Gastrocnemius medialis (tissue), 4 donors: Measurements from ENCODE around the gene GUK1. TPM values are rescaled to one million over a fixed set of nuclear protein-coding genes. Genes with fewer than 3 reads are reported as not detected.

Source experiments
- ATAC-seq, 2 donors: fragments of 150-250 bp; one replicate each; pipeline ENCODE4 v1.9.1; 2016
- DNase-seq, 2 donors: peaks; one replicate each; pipeline ENCODE4 v3.0.0-alpha.2; 2019
- H3K27ac ChIP-seq, 4 donors: fragments of 200-600 bp; sonication (generic); 1 replicate in 1 of 4; 2 replicates in 3 of 4; pipeline ENCODE4 v1.5.1; 2016 to 2018; ENCODE audit warnings: mild to moderate bottlenecking in 2 of 4, moderate library complexity in 1 of 4
- H3K27me3 ChIP-seq, 3 donors: fragments of 200-600 bp; sonication (generic) in 2 of 3; 1 replicate in 1 of 3; 2 replicates in 2 of 3; pipeline versions ENCODE4 v1.5.1 to v1.6.0; 2016 to 2019; ENCODE audit warnings: mild to moderate bottlenecking in 1 of 3, moderate library complexity in 1 of 3
- H3K36me3 ChIP-seq, 2 donors: fragments of 200-600 bp; sonication (generic) in 1 of 2; one replicate each; pipeline ENCODE4 v1.5.1; 2017 to 2018
- H3K4me1 ChIP-seq, 2 donors: fragments of 200-600 bp; sonication (generic) in 1 of 2; one replicate each; pipeline ENCODE4 v1.5.1; 2016 to 2017; ENCODE audit warnings: mild to moderate bottlenecking in 2 of 2
- H3K4me3 ChIP-seq, 4 donors: fragments of 200-600 bp; sonication (generic) in 3 of 4; 1 replicate in 1 of 4; 2 replicates in 3 of 4; pipeline ENCODE4 v1.5.1; 2016 to 2019; ENCODE audit warnings: mild to moderate bottlenecking in 2 of 4
- H3K9me3 ChIP-seq, 3 donors: fragments of 200-600 bp; sonication (generic) in 2 of 3; 1 replicate in 1 of 3; 2 replicates in 2 of 3; pipeline ENCODE4 v1.5.1; 2016 to 2019
- POLR2A ChIP-seq, 2 donors: fragments of 450-650 bp; IDR thresholded peaks; one replicate each; pipeline ENCODE4 v1.6.1; 2017; ENCODE audit warnings: antibody characterized with exemption in 2 of 2, mild to moderate bottlenecking in 2 of 2, moderate library complexity in 2 of 2
- in situ Hi-C, 4 donors: fragments of 200-750 bp; cut with MboI; loops; one replicate each; pipeline versions ENCODE4 v1.15.0 to v1.8.0; 2017; ENCODE audit warnings: low sequenced_read_pairs in 4 of 4
- intact Hi-C: fragments of 100-400 bp; cut with DNase I; formaldehyde crosslinking; loops from one replicate; pipeline ENCODE4 v1.15.1; 2023; ENCODE audit warnings: low total_unique reads
- total RNA-seq, 4 donors: library from RNA; depleted of rRNA; stranded (reverse); fragments of >200 nt; gene quantifications; one replicate each; pipeline versions ENCODE4 v1.1.0 to v1.2.3, GENCODE V29; 2016
- TF ChIP-seq, protein P1 (sequence below), 5 experiments: fragments of 450-650 bp in 3 of 5; fragments of 200-600 bp in 2 of 5; sonication (generic) in 2 of 5; IDR thresholded peaks in 4 of 5; conservative IDR thresholded peaks in 1 of 5; 1 replicate in 4 of 5; 2 replicates in 1 of 5; pipeline ENCODE4 v1.5.1; 2016 to 2019; ENCODE audit warnings: antibody characterized with exemption in 5 of 5, mild to moderate bottlenecking in 3 of 5, moderate library complexity in 3 of 5

GUK1 gene
- total RNA-seq, 4 donors from 2014 or later = 161 to 230 (median 183) TPM

DNA sequence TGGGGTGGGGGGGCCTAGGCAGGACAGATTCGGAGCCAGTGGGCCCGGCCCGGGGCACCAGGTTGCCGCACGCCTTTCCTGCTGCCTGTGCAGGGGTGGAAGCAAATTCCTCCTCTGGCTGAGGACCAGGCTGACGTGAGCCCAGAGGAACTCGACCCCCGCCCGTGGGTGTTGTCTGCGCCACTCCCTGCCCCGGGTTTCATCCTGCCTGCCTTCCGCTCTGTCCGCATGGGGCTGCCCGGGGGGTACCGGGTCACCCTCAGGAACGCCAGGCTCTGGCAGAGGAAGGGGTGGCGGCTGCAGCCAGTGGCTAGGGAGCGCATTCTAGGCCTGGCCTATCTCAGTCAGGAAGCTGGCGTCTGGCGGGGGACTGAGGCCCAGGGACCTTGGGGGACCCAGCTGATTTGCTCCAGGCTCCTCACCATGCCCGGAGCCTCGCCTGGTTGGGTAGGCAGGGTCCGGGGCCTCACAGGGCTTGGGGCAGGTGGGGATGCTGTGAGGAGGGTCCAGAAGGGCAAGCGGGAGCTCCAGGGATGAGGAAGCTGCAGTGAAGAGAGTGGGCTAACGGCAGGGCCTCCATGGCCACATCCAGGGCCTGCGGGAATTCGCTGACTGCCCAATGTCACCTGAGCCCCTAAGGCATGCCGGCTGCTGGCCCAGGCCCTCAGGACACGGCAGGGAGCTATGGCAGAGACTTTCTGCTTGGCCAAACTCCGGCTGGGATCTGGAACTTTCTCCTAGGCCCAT is 23.1 kb downstream of the GUK1 start:
- TF ChIP-seq, protein P1, sequence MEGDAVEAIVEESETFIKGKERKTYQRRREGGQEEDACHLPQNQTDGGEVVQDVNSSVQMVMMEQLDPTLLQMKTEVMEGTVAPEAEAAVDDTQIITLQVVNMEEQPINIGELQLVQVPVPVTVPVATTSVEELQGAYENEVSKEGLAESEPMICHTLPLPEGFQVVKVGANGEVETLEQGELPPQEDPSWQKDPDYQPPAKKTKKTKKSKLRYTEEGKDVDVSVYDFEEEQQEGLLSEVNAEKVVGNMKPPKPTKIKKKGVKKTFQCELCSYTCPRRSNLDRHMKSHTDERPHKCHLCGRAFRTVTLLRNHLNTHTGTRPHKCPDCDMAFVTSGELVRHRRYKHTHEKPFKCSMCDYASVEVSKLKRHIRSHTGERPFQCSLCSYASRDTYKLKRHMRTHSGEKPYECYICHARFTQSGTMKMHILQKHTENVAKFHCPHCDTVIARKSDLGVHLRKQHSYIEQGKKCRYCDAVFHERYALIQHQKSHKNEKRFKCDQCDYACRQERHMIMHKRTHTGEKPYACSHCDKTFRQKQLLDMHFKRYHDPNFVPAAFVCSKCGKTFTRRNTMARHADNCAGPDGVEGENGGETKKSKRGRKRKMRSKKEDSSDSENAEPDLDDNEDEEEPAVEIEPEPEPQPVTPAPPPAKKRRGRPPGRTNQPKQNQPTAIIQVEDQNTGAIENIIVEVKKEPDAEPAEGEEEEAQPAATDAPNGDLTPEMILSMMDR (IDR thresholded peaks at IDR 0.05 in 4 of 5, conservative IDR thresholded peaks at IDR 0.05 in 1 of 5) = no peak
- TF ChIP-seq POLR2A (IDR thresholded peaks at IDR 0.05) = no peak
- Histone ChIP-seq H3K4me3 (no peak overlapping the region), H3K36me3 (no peaks in the 10 kb centered on the region), H3K27ac (peak overlapping the region; percentile 54 to 100 (median 98)), H3K27me3 (peaks cover 2 to 7% (median 3%) of the 10 kb centered on the region in 3 donors), H3K9me3 (no peaks in the 10 kb centered on the region), H3K4me1 (peaks cover 31 to 39% of the 10 kb centered on the region in 2 donors)
- ATAC-seq (no peak), DNase-seq (no peak)
- in situ Hi-C loops (no loop called here), intact Hi-C loops (no loop called here)

DNA sequence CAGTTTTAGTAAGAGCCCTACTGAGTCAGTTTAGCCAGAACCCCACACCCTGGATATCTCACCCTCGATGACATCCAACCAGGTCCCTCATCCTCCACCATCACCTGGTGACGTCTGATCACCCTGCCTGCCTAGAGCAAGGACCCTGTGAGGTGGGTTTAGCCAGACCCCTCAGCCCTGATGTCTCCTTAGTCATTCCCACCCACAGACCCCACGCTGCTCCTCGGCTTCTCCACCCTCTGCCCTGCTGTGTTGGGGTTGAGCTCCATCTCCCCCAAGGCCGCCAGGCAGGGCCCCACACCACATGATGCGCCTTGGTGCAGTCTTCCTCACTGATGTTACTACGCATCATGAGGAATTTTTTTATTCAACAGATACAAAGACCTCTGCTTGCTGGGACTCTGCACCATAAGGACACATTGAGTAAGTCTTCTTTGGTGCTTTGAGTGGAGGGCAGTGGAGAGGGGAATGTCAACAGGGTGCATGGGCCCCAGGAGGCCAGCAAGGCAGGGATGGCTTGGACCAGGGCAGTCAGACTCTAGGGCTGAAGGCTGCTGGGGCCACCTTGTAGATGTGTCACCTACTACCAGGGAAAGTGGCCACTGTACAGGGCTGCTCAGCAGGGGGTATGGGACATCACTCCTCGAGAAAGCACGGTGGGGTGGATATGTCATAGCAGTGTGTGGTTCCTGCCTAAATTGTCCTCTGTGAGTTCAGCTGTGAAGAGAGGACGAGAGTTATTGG is 23.9 kb downstream of the GUK1 start:
- H3K36me3 ChIP-seq = no peaks in the 10 kb centered on the region
- no peaks in the 10 kb centered on the region for H3K9me3 ChIP-seq
- intact Hi-C loops = no loop called here
- DNase-seq = no peak
- in situ Hi-C loops = no loop called here
- H3K27ac ChIP-seq = peak overlapping the region; percentile 54 to 100 (median 98)
- ATAC-seq = no peak
- H3K4me1 ChIP-seq = peaks cover 31 to 39% of the 10 kb centered on the region in 2 donors
- peaks cover 0 to 6% (median 3%) of the 10 kb centered on the region in 3 donors for H3K27me3 ChIP-seq
- TF ChIP-seq, protein P1 (IDR thresholded peaks at IDR 0.05 in 4 of 5, conservative IDR thresholded peaks at IDR 0.05 in 1 of 5) = no peak
- TF ChIP-seq POLR2A (IDR thresholded peaks at IDR 0.05) = no peak
- no peak overlapping the region for H3K4me3 ChIP-seq

DNA sequence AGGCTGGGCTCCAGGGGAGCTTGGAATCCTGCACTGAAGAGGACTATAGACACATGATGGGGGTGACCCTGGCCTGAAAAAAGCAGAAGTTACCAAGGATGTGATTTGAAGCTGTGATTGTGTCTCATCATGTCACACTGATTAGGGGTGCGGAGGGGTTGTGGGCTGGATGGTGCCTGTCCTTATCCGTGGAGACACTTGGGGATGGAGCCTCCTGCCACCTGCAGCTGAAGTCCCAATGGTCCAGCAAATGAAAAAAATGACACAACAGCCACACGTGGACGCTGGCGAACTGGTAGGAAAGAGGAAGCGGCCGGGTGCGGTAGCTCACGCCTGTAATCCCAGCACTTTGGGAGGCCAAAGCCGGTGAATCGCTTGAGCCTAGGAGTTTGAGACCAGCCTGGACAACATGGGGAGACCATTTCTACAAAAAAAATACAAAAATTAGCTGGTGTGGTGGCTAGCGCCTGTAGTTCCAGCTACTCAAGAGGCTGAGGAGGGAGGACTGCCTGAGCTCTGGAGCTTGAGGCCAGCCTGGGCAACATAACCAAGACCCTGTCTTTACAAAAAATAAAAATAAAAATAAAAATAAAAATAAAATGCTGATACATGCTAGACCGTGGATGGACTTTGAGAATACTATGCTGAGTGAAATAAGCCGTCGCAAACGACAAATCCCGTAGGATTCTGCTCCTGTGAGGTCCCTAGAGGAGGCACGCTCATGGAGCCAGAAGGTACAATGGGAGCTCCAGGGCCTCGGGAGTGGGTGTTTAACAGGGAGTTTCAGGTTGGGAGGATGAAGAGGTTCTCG is 24.7 kb downstream of the GUK1 start:
- DNase-seq (no peak), ATAC-seq (peak; percentile 3 to 17)
- Histone ChIP-seq H3K4me3 (peak overlapping the region; percentile 63 to 96 (median 66)), H3K36me3 (no peaks in the 10 kb centered on the region), H3K4me1 (peaks cover 31 to 39% of the 10 kb centered on the region in 2 donors), H3K27ac (peak overlapping the region; percentile 97 to 100 (median 99)), H3K9me3 (no peaks in the 10 kb centered on the region), H3K27me3 (peaks cover 0 to under 1% (median 0%) of the 10 kb centered on the region in 3 donors)
- TF ChIP-seq, protein P1 (IDR thresholded peaks at IDR 0.05 in 4 of 5, conservative IDR thresholded peaks at IDR 0.05 in 1 of 5) = no peak
- no peak for TF ChIP-seq POLR2A (IDR thresholded peaks at IDR 0.05)
- intact Hi-C loops (loop anchor here (1.0 kb wide), 1 partner anchor 24 kb away; the partner anchor contains the start of gene GUK1), in situ Hi-C loops (no loop called here)

DNA sequence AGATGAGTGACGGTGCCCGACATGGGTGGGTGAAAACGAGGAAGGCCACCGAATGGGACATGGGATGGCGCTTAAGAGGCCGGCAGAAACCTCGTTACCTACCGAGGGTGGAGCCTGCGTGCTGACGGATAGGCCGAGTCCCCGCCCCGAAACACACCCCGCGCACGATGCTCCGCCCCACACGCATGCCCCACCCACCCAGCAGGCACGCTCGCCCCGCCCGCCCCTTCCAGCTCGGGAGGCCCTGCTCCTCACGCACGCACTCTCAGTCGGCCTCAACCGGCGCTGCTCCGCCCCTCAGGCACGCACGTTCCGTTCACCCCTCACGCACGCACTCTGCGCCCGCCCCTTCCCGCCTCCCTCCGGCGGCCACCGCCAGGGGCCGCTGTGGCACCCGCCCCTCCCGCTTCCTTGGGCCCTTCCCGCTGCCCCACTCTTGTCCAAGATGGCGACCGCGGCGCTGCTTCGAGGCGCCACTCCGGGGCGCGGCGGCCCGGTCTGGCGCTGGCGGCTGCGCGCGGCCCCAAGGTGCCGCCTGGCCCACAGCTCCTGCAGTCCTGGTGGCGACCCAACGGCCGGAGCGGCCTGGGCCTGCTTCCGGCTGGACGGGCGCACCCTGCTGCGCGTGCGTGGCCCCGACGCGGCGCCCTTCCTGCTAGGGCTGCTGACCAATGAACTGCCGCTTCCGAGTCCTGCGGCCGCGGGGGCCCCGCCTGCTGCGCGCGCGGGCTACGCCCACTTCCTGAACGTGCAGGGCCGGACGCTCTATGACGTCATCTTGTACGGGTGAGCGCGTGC is 25.5 kb downstream of the GUK1 start, which contains the start of gene IBA57:
Gene IBA57 (plus strand): TSS at position 433 of the 798 bp plus-strand sequence. CDS start 13 bp downstream, at position 446.
- H3K9me3 ChIP-seq = no peaks in the 10 kb centered on the region
- in situ Hi-C loops = no loop called here

More for the DNA sequence above, 25.5 kb downstream of the GUK1 start, which contains the start of gene IBA57:
- H3K4me1 ChIP-seq = peaks cover 31 to 39% of the 10 kb centered on the region in 2 donors
- no peaks in the 10 kb centered on the region for H3K36me3 ChIP-seq
- TF ChIP-seq POLR2A (IDR thresholded peaks at IDR 0.05) = peak; percentile 96 to 97
- TF ChIP-seq, protein P1 (IDR thresholded peaks at IDR 0.05 in 4 of 5, conservative IDR thresholded peaks at IDR 0.05 in 1 of 5) = peak; percentile 89 to 100 (median 99)
- peak; percentile 99 for DNase-seq
- H3K4me3 ChIP-seq = peak within 1 kb of the TSS; percentile 64 to 96 (median 66)
- intact Hi-C loops = loop anchor here (1.0 kb wide), 4 partner anchors 25 to 83 kb away; partner anchors contain the start of genes ARF1 and GUK1
- H3K27me3 ChIP-seq = no peaks in the 10 kb centered on the region
- ATAC-seq = peak; percentile 78 to 80
- H3K27ac ChIP-seq = peak within 1 kb of the TSS; percentile 97 to 100 (median 99)
